A673 (cell line): ENCODE data around the gene SEMA3E. TPM values are rescaled to one million over a fixed set of nuclear protein-coding genes. Genes with fewer than 3 reads are reported as not detected.

ENCODE experiments used
- BruUV-seq: library from RNA; stranded (reverse); fragments of 400-500 nt; replicated peaks from 2 replicates; lab custom pipeline; 2021; lab: Mats Ljungman, UMichigan
- CTCF ChIA-PET: fragments of 300-600 bp; sonication (Branson Sonifier 250); formaldehyde crosslinking; loops from one replicate; lab custom pipeline; 2022; ENCODE audit warnings: antibody characterized with exemption; lab: Charles Lee
- POLR2A ChIA-PET: fragments of 300-600 bp; sonication (Branson Sonifier 250); formaldehyde crosslinking; loops from one replicate; lab custom pipeline; 2022; ENCODE audit warnings: antibody characterized with exemption; ENCODE audit not compliant: low non-redundant PET; lab: Charles Lee
- DNase-seq: peaks from one replicate; pipeline ENCODE4 v3.0.0-alpha.2; 2015; ENCODE audit warnings: low spot score
- H3K27ac ChIP-seq: fragments of 200-600 bp; sonication (generic); 2 replicates; pipeline ENCODE4 v1.5.1; 2016; ENCODE audit warnings: mixed run types, low read depth, mild to moderate bottlenecking, mixed read lengths, antibody characterized with exemption, low read length; ENCODE audit not compliant: poor library complexity, severe bottlenecking
- H3K27me3 ChIP-seq: fragments of 200-600 bp; sonication (generic); replicated peaks from 2 replicates; pipeline ENCODE4 v1.6.1; 2017; ENCODE audit warnings: mixed run types, low read depth, mild to moderate bottlenecking, mixed read lengths, antibody characterized with exemption, low read length; ENCODE audit not compliant: insufficient read depth, poor library complexity
- H3K36me3 ChIP-seq: fragments of 200-600 bp; sonication (generic); 2 replicates; pipeline ENCODE4 v1.6.1; 2016; ENCODE audit warnings: mixed run types, mild to moderate bottlenecking, mixed read lengths, antibody characterized with exemption, low read length; ENCODE audit not compliant: insufficient read depth, poor library complexity, severe bottlenecking
- H3K4me1 ChIP-seq: fragments of 200-600 bp; sonication (generic); 2 replicates; pipeline ENCODE4 v1.6.1; 2017; ENCODE audit warnings: mixed run types, mild to moderate bottlenecking, mixed read lengths, antibody characterized with exemption, low read length; ENCODE audit not compliant: insufficient read depth, poor library complexity, severe bottlenecking
- H3K4me3 ChIP-seq: fragments of 200-600 bp; sonication (generic); 2 replicates; pipeline ENCODE4 v1.5.1; 2016; ENCODE audit warnings: low read depth, mixed run types, mild to moderate bottlenecking, mixed read lengths, low read length; ENCODE audit not compliant: poor library complexity, severe bottlenecking
- H3K9me3 ChIP-seq: fragments of 200-600 bp; sonication (generic); 2 replicates; pipeline ENCODE4 v1.6.1; 2016; ENCODE audit warnings: mixed run types, low read depth, mild to moderate bottlenecking, mixed read lengths, antibody characterized with exemption, low read length; ENCODE audit not compliant: poor library complexity, severe bottlenecking
- CTCF ChIP-seq: fragments of 300-800, 200-600 bp; sonication (generic); conservative IDR thresholded peaks from 2 replicates; pipeline ENCODE4 v1.5.1; 2017; ENCODE audit warnings: low read depth, mild to moderate bottlenecking, antibody characterized with exemption, low read length, moderate library complexity, mixed read lengths
- EZH2 ChIP-seq: fragments of 200-600 bp; sonication (generic); IDR thresholded peaks from 2 replicates; pipeline ENCODE4 v1.6.1; 2017; ENCODE audit warnings: borderline replicate concordance, low read depth, mild to moderate bottlenecking, mixed read lengths, antibody characterized with exemption, low read length; ENCODE audit not compliant: poor library complexity, severe bottlenecking
- intact Hi-C: fragments of 100-400 bp; cut with micrococcal nuclease; formaldehyde crosslinking; loops from one replicate; pipeline ENCODE4 v1.10.0; 2022; ENCODE audit not compliant: unreplicated experiment
- total RNA-seq: library from RNA; stranded (reverse); gene quantifications from 2 replicates; pipeline ENCODE4 v1.2.3, GENCODE V29; 2021

SEMA3E gene
- total RNA-seq, 1 experiment from 2014 or later, result not detected

GRCh38 chr7:83519240-83519639 lies 129.7 kb downstream of the SEMA3E start:
- POLR2A ChIA-PET, result interaction anchor here (0.6 kb wide), 1 partner anchor 27 kb away, joined by 9 read pairs; no protein-coding TSS in a partner anchor

GRCh38 chr7:83517035-83517700 lies 131.8 kb downstream of the SEMA3E start:
- ChIA-PET POLR2A (no interaction called here), CTCF (no interaction called here)
- no peak for TF ChIP-seq EZH2
- no peak for TF ChIP-seq CTCF
- Histone ChIP-seq H3K4me1 (no peaks in the 10 kb centered on the region), H3K27me3 (peaks cover 7% of the 10 kb centered on the region), H3K9me3 (no peaks in the 10 kb centered on the region), H3K4me3 (no peak overlapping the region), H3K27ac (no peak overlapping the region), H3K36me3 (no peaks in the 10 kb centered on the region)
- DNase-seq, result no peak
- intact Hi-C loops, result no loop called here
- BruUV-seq, result no TSS peak

More at GRCh38 chr7:83519240-83519639, 129.7 kb downstream of the SEMA3E start:
- no peak overlapping the region for H3K27ac ChIP-seq
- H3K27me3 ChIP-seq, result peaks cover 7% of the 10 kb centered on the region
- H3K36me3 ChIP-seq, result no peaks in the 10 kb centered on the region
- no peak for DNase-seq
- BruUV-seq, result no TSS peak
- TF ChIP-seq CTCF, result no peak
- no peak for TF ChIP-seq EZH2
- no peaks in the 10 kb centered on the region for H3K9me3 ChIP-seq
- CTCF ChIA-PET, result no interaction called here
- H3K4me1 ChIP-seq, result no peaks in the 10 kb centered on the region
- intact Hi-C loops, result no loop called here
- H3K4me3 ChIP-seq, result no peak overlapping the region

- BruUV-seq, result no TSS peak
- no peak overlapping the region for H3K4me3 ChIP-seq
- H3K27me3 ChIP-seq, result peaks cover 7% of the 10 kb centered on the region
- H3K27ac ChIP-seq, result no peak overlapping the region
- no peak for TF ChIP-seq EZH2
- no peak for TF ChIP-seq CTCF
- no peak for DNase-seq
- ChIA-PET POLR2A (no interaction called here), CTCF (no interaction called here)
- H3K9me3 ChIP-seq, result no peaks in the 10 kb centered on the region
- intact Hi-C loops, result loop anchor here (2.0 kb wide), 1 partner anchor 104 kb away; no protein-coding TSS in a partner anchor
- H3K36me3 ChIP-seq, result no peaks in the 10 kb centered on the region
- H3K4me1 ChIP-seq, result no peaks in the 10 kb centered on the region
These were observed 134.0 kb downstream of the SEMA3E start for GRCh38 chr7:83514977-83515376.
